ENCODE measurements around the gene DEPDC1B.
A peak's percentile ranks its signal among the peaks of the same experiment; 100 is the strongest.
"Not testable (repeated sequence)": the region's sequence is repeated elsewhere in the genome, so short reads cannot be mapped to it uniquely, and the experiment has no call there.

DEPDC1B gene

DNA sequence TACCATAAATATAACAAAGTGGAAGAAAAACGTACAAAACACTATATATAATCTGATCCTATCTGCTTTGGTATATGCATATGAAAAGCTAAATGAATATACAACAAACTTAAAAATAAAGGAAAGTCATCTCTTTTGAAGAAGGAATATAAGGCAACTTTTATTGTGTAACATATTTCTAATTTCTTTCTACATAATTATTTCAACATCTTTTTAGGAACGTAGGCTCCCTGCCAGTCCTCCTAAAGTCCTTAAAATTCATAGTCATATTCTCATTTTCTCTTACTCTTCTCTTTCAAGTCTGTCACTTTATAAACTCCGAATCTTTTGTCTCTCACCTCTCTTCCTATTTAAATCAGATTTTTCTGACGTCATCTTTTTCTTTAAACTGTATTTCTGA, 9.6 kb downstream of the DEPDC1B start:
- peak in 1 of 2 experiments; percentile 10 for DNase-seq

DNA sequence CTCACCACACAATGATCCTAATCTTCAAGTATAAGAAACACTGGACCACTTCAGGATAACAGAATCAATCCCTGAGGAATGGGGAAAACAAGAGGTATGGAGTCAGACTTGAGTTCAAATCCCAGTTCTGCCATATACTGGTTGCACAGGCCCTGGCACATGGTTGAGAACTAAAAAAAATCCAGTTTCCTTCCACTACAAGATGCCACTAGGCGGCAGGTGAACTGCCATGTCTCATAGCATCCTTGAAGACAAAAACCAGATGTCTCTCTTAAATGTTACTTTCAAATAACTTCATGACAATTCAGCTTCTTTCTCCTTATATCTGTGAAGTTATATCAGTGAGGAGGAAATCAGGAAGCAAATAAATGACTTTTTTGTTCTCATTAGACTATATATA, 11.0 kb downstream of the DEPDC1B start:
- DNase-seq = no peak

DNA sequence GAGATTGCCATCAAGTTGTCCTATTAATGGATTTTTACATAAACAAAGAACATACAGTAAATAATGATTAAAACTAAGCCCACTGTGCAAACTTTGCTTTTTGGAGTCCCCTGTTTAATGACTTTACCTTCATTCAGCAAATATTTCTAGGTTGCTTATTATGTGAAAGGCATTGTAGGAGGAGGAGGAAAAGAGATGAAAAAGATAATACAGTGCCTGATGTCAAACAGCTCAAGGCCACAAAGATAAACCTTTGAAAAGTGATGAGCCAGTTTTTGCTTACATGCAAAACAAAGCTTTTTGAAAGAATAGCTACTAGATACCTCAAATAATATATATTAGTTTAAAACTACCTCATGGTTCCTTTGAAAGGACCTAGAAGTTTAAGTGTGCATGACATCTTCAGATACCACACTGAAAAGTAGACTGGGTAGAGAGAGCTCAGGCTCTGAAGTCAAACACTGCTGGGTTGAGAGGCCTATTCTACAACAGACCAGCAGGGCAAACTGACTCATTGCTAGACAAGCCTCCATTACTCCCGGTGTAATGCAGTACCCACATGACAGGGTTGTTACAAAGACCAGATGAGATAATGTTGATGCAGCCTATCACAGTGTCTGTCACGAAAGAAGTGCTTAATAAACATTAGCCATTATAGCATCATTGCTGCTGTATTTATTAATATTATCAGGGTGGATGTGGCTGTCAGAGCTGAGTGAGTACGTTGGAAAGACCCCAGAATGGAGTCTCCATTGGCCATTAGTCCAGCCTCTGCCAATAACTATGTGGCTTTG, 11.8 kb downstream of the DEPDC1B start:
- DNase-seq = peak in 1 of 2 experiments; percentile 19

DNA sequence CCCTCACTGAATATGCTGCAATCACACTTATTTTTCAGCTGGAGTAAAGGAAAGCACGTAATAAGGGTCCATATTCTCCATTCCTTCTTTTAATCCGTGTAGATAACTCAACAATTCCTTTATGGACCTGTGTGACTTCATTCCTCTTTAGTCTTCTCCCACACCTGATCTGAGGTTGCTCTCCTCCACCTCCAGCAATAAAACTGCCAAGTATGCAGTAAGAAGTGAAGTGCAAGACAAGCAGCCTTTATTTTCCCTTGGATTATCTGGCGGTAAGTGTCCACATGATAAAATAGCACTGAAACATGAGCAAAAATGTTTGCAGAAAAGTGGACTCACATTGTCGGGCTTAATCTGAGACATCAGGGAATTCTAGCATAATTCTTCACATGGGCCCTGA, 13.8 kb downstream of the DEPDC1B start:
- no peak for DNase-seq

DNA sequence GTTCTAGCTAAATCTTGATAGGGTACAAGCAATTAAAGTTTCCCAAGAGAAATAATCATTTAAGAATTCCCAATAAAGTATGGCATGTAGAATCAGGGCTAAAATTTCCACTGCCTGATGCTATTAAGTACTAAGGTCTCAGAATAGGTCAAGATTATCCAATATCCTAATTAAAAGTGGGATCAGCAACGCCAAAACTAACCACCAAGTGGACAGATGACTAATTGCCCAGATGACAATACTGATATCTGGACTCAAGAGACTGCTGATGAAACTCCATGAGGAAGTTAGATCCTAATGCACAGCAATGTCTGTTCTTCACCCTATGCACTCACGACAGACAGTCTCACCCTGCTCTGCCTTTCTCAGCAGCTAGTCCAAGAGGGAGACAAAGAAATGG, 14.3 kb downstream of the DEPDC1B start:
- DNase-seq = peak; percentile 21 to 24

DNA sequence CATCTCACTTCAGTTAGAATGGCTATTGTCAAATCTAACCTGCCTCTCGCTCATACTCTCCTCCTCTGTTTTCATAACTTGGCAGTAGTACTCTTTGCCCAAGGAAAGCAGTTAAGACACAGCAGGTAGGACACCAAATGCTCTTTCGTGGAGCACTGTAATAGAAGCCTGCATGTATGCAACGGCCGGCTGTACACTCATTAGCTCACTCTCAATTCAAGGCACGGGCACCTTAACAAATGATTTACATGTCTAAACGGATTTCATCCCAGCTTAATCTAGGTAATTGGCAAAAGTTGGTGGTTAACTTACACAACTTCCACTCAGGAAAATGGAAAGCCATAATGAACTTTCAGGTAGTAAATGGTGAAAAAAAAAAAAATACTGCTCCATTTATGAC, 14.9 kb downstream of the DEPDC1B start:
- DNase-seq = no peak

DNA sequence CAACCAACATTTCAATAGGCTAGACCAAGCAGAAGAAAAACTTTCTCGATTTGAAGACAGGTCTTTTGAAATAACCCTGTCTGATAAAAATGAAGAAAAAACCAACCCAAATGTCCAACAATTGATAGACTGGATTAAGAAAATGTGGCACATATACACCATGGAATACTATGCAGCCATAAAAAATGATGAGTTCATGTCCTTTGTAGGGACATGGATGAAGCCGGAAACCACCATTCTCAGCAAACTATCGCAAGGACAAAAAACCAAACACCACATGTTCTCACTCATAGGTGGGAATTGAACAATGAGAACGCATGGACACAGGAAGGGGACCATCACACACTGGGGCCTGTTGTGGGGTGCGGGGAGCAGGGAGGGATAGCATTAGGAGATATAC, 18.0 kb downstream of the DEPDC1B start:
- not testable (repeated sequence) for DNase-seq

DNA sequence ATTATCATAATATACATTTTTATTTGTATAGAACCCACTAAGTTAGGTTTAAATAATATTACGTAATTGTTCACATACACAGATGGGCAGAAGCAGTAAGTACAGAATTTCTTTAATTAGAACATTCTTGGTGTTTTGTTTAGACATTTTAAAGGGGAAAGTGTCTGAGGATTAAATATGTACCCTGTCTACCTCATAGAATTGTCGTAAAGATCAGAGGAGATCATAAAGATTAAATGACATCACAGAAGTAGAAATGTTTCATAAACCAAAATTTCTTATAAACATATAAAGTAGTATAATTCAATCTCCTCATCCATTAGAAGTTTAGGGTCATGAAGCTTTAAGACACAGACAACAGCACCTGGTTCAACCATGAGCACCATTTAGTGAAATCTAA, 20.1 kb downstream of the DEPDC1B start:
- DNase-seq = no peak

DNA sequence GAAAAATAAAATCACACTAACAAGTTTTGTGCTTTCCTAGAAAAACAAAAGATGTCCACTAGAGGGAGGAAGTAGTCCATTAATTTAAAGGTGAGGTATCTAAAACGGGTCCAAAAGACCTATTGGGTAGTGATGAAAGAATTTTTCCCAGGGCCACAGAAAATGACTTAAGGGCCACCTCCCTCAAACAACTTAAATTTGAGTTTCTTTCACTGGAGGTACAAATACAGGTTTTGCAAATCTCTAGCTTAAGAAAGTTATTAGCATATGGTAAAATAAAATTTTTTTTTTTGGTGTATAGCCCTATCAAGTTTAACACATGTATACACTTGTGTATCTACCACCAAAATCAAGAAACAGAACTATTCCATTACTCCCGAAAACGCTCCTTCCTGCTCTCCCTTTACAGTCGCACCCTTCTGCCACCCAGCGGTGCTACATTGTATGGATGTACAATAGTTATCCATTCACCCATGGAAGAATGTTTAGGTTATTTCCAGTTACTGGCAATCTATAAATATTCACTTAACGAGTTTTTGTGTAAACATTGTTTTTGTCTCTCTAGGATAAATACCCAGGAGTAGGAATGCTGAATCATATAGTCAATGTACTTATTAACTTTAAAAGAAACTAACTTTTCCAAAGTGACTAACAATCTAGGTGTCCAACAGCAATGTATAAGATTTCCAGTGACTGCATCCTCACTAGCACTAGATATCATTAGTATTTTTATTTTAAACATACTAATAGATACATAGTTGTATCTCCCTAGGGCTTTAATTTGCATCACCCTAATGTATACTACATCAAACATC, 21.9 kb downstream of the DEPDC1B start:
- DNase-seq = peak; percentile 24 to 27

DNA sequence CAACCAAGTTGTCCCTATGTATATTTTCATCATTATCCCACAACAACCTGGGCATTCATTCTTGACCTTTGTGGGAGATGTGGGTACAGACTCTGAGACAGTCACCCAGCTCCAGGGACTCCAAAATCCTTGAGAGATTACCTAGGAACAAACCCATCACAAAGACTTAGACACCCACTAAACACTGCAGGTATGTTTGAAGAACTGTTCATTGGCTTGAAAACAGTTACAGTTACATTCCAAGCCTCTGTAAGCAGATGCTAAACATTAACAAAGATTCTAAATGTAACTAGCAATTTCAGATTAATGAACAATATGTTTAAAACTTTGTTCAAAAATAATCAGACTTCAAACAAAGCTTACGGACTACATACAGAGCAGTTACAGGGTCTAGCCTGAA, 24.7 kb downstream of the DEPDC1B start:
- no peak for DNase-seq

DNA sequence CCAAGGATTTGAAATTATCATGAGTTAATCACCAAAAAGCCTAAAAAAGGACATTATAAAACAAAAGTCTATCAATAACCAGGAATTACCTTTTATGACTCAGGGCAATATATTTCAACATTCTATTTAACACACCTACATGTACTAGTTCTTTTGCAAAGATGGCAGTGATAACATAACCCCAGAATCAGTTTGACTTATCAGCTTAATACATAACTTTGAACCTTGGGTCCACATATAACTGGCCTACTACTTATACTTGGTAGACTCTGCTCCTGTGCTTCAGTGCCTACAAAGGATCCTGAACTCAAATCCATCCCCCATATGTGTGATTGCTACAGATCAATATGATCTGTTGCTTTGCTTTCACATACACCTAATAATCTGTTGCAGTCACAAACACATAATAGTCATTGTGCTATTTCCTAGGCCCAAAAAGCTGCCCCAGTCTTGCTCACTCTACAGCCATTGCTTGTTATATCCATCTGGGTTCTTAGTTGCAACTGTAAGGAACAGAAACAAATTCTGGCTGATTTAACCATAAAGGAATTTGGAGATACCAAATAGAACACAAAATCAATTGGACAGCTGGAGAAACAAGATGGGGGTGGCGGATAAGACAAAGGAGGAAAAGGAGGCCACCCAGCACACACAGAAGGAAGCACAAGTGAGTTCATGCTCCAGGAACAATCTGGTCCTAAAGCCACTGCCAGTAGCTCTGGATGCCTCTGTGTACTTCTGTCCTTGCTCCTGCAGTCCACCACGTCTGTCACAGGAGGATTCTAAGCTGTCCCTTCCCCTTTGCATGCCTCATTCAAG, 25.5 kb downstream of the DEPDC1B start:
- no peak for DNase-seq

DNA sequence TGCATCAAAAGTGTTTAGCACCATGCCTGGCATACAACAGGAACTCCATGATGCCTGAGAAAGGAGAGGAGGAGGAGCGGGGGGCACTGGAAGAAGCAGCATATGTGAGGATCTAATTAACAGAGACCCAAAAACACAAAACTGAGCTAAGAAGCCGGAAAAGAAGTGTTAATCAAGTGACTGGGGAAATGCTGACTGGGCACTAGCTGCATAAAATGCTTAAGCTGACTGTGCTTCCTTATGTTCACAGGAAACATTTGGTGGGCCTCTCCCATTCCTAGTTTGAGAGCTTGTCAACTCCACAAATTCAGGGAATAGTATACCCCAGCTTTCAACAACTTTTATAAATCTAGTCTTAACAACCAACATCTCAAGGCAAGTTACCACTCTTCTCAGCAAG, 26.6 kb downstream of the DEPDC1B start:
- DNase-seq = no peak

DNA sequence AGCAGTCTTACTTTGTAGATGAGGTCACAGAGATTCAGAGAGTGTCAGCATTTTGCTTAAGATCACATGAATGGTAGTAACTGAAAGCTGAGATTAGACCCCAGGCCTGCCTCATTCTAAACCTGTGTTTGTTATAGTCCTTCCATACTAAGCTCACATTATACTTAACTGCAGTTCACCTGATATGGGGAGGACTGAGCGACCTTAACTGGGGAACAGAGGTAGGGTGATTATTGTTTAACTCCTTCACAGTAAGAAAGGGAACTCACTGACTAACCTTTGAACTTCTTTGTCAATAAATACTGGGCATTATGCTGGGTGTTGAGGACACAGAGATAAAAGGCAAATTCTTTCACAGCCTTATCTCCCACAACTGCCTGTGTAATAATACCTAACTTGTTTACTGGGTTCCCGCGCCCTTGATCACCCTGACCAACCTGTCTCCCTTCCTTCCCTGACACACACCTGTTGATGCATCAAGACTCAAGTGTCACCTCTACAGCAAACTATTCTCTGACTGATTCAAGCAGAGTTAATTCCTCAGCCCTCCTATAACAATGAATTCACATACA, 27.2 kb downstream of the DEPDC1B start:
- DNase-seq = no peak

DNA sequence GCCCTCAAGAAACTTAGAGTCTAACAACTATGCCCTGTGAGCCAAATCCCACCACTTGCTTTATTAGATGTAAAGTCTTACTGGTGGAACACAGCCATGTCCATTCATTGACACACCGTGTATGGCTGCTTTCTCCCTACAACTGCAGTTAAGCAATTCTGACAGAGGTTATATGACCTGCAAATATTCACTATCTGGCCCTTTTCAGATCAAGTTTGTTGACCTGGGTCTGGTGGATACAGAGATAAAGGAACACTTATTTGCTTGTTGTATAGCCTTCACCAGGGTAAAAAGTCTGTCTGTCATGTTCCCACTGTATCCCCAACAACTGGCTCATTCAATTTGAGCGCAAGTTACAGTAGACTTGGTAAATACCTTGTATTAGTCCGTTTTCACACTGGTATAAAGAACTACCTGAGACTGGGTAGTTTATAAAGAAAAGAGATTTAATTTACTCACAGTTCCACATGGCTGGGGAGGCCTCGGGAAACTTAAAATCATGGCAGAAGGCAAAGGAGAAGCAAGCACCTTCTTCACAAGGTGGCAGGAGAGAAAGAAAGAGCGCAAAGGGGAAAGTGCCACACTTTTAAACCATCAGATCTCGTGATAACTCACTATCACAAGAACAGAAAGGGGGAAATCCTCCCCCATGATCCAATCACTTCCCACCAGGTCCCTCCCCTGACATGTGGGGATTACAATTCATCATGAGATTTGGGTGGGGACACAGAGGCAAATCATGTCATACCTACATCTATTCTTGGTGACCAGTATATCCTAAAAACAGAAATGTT, 27.9 kb downstream of the DEPDC1B start:
- DNase-seq = no peak

DNA sequence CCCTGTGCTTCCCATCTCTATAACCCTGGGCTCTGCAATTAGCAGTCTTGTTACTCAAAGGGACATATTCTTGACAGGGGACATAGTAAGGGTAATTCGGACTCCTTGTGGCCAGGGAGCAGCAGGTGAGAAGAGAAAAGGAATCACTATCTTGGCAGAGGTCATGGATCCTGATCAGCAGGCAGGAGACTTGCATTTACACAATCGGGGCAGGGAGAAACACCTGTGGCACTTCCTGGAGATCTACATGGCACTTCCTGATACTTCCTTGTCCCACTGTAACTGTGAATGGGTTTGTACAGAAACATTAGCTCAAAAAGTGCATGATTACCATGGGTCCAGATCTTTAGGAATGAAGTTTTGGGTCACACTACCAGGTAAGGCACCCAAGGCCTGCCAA, 29.2 kb downstream of the DEPDC1B start:
- DNase-seq = no peak

DNA sequence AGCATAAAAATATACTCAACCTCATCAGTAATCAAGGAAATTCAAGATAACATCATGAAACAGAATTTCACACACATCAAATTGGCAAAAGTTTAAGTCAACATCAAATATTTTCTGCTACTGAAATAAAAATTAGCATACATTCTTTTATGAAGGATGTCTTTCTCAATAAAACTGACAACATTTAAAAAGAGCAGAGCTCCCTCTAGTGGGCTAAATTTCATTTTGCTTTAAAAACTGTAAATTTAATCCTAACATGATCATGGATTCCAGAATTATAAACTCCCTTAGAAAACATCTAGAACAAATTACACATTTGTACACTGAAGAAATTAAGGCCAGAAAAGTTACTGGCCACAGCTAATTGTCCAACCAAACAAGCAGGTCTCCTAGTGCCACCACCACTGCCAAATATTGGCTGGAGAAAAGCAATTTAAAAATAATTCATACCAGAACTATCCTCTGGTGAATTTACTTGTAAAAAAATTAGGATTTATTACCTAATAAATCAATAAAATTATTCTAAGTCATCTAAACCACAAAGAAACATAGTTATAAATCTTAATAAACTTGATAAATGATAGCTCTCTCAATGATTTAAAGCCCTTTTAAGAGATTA, 31.2 kb downstream of the DEPDC1B start:
- peak; percentile 44 to 49 for DNase-seq

DNA sequence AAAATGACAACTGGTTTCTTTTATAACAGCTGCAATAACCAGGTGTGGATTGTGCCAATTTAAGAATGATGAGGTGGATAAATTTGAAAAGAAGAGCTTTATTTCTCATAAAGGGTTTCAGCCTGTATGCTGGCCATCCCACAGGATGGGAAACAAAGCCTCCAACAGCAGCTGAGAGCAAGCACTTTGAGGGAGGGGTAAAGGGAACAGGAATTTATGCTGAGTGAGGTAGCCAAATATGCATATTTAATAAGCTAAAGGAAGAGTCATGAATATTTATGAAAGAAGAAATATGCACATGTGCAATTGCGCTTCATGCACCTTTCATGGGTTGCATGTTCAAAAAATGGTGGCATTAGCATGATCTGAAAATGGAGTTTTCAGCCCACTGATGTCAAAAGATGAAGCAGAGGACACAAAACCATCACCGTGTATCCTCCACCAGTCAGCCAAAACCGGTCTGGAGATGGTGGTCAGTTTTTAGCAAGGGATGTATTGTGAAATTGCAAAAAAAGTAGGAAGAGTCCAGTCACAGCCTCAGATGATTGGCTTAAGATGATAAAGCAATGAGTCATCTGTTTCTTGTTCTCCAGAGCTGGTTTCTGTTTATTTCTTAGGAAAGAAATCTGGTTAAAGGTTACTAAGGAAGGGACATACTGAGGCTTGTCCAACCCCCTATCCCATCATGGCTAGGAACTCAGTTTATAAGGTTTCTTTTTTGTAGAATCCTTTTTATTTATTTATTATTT, 47.9 kb downstream of the DEPDC1B start:
- peak; percentile 80 to 85 for DNase-seq

DNA sequence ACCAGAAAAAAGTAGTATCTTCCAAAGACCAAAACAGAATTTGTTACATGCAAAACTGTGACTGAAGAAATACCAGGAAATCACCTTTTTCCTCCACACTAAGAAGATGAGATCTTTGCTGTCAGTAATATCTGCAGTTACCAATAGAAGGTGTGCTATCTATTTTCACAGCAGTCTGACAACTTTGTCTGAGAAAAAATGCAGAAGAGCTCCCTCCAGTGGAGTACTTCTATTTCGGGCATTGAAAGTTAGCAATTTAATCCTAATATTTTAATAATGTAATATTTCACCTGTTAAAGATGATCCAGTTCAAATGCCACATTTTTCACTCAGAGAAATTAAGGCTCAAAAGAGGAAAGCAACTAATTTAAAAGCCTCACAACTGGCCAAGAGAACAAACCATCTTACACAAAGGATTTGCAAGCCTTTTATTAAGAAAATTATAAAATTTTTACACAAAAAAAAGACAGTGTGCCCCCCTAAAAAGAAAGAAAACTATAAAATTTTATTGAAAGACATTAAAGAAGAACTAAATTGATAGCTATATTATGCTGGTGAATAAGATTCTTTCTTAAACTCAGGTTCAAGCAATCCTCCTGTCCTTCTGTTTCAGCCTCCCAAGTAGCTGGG, 50.6 kb downstream of the DEPDC1B start:
- DNase-seq = peak; percentile 58 to 60

DNA sequence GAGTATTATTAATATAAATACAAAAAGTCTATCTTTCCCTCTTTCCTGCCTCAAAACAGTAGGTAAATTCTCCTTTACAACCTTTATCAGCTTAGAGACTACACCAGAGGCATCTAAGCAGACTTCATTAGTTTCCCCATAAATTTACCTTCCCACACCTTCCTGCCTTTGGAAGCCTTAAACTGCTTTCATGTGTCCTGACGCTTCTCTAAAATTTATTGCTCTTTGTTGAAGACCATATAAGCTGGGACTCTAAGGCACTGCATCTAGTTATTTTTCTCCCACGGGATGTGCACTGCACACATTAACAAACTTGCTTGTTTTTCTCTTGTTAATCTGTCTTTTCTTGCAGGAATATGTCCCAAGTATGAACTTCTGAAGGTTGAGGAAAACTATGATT, 51.8 kb downstream of the DEPDC1B start:
- DNase-seq = no peak

DNA sequence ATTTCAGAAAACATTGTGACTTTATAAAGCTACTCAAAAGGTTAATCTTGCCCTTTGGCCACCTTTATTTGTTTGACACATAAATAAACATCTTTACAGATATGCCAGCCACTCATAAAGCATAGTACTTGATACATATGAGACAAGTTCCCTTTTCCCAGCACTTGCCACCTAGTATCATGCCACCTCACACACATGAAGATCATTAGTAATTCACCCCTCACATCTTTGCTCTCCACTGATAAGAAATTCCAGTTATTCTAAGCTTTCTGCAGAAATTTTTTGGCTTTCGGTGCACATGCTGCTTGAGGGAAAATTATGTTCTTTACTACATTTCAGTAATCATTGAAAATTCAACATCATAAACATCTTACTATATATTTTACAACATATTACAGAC, 59.1 kb downstream of the DEPDC1B start:
- no peak for DNase-seq

All from AML-193 (cell line).